ENCODE results near the gene GNAS-AS1.

The GNAS-AS1 gene

DNA sequence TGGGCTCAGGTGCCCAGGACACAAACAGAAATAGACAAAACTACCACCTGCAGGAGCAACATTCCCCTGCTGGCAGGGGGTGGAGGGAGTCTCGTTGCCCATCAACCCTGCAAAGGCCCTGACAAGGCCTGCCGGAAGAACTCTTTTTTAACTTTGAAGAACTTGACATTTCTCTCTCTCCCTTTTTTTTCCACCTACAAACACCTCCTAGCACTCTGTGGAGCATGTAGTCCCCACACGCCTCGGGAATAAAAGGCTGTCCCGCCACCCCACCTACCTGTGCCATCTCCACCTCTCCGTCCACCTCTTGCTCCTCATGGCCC lies 54.8 kb downstream of the GNAS-AS1 start:
- H3K27me3 ChIP-seq (ENCODE audit: control insufficient read depth in 2 of 2, insufficient read depth in 2 of 2, low read length in 2 of 2): peaks cover 0 to 3% of the 10 kb centered on the region in 2 donors
- no peak overlapping the region for H3K4me3 ChIP-seq (ENCODE audit: low read length in 2 of 2)
- no peak overlapping the region for H3K27ac ChIP-seq (ENCODE audit: low read depth in 2 of 2, low read length in 2 of 2)
- no peaks in the 10 kb centered on the region for H3K36me3 ChIP-seq (ENCODE audit: control insufficient read depth in 2 of 2, insufficient read depth in 2 of 2, low read length in 2 of 2)
- no peak overlapping the region for H3K9ac ChIP-seq (ENCODE audit: low read depth in 1 of 2, low read length in 2 of 2)
- no peaks in the 10 kb centered on the region for H3K9me3 ChIP-seq (ENCODE audit: control insufficient read depth in 2 of 2, low read length in 2 of 2)
- H3K4me1 ChIP-seq (ENCODE audit: control insufficient read depth in 2 of 2, insufficient read depth in 2 of 2, low read length in 2 of 2): no peaks in the 10 kb centered on the region

GRCh38 chr20:58795181-58795922 lies 55.4 kb downstream of the GNAS-AS1 start:
- Histone ChIP-seq H3K27me3 (ENCODE audit: control insufficient read depth in 2 of 2, insufficient read depth in 2 of 2, low read length in 2 of 2) (peaks cover 0 to 3% of the 10 kb centered on the region in 2 donors), H3K9ac (ENCODE audit: low read depth in 1 of 2, low read length in 2 of 2) (no peak overlapping the region), H3K9me3 (ENCODE audit: control insufficient read depth in 2 of 2, low read length in 2 of 2) (no peaks in the 10 kb centered on the region), H3K36me3 (ENCODE audit: control insufficient read depth in 2 of 2, insufficient read depth in 2 of 2, low read length in 2 of 2) (no peaks in the 10 kb centered on the region), H3K4me3 (ENCODE audit: low read length in 2 of 2) (no peak overlapping the region), H3K27ac (ENCODE audit: low read depth in 2 of 2, low read length in 2 of 2) (no peak overlapping the region), H3K4me1 (ENCODE audit: control insufficient read depth in 2 of 2, insufficient read depth in 2 of 2, low read length in 2 of 2) (no peaks in the 10 kb centered on the region)

DNA sequence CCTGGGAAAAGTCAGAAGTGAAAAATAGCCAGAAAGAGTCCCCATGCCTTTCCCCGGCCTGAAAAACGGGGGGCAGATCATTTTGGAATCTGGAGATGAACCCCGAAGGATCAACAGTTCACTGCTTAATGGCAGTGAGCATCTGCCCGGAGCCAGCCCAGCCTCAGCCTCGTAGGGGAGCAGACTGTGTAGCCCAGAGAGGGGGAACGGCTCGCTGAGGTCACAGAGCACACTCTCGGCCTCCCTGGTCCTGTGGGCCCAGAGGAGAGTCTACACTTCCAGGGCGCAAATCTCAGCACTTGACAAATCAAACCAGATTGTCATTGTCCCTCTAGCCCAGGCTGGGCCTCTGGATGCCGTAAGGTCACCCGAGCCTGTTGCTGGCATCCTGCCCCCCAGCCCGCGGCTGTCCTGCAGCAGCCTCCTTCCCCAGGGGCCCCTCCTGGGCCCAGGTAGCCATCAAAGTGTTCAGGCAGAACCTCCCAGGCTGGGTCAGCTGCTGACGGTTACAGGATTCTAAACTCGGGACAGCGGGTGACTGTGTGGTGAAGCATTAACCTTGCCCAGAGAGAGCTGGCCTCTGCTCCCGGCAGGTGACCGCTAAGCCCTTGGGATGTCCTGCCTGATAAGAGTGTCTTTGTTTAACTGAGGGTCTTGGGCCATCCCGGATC lies 56.1 kb downstream of the GNAS-AS1 start:
- Histone ChIP-seq H3K4me3 (ENCODE audit: low read length in 2 of 2) (no peak overlapping the region), H3K27me3 (ENCODE audit: control insufficient read depth in 2 of 2, insufficient read depth in 2 of 2, low read length in 2 of 2) (peaks cover 0 to 3% of the 10 kb centered on the region in 2 donors), H3K36me3 (ENCODE audit: control insufficient read depth in 2 of 2, insufficient read depth in 2 of 2, low read length in 2 of 2) (no peaks in the 10 kb centered on the region), H3K9me3 (ENCODE audit: control insufficient read depth in 2 of 2, low read length in 2 of 2) (no peaks in the 10 kb centered on the region), H3K4me1 (ENCODE audit: control insufficient read depth in 2 of 2, insufficient read depth in 2 of 2, low read length in 2 of 2) (no peaks in the 10 kb centered on the region), H3K27ac (ENCODE audit: low read depth in 2 of 2, low read length in 2 of 2) (no peak overlapping the region), H3K9ac (ENCODE audit: low read depth in 1 of 2, low read length in 2 of 2) (no peak overlapping the region)

DNA sequence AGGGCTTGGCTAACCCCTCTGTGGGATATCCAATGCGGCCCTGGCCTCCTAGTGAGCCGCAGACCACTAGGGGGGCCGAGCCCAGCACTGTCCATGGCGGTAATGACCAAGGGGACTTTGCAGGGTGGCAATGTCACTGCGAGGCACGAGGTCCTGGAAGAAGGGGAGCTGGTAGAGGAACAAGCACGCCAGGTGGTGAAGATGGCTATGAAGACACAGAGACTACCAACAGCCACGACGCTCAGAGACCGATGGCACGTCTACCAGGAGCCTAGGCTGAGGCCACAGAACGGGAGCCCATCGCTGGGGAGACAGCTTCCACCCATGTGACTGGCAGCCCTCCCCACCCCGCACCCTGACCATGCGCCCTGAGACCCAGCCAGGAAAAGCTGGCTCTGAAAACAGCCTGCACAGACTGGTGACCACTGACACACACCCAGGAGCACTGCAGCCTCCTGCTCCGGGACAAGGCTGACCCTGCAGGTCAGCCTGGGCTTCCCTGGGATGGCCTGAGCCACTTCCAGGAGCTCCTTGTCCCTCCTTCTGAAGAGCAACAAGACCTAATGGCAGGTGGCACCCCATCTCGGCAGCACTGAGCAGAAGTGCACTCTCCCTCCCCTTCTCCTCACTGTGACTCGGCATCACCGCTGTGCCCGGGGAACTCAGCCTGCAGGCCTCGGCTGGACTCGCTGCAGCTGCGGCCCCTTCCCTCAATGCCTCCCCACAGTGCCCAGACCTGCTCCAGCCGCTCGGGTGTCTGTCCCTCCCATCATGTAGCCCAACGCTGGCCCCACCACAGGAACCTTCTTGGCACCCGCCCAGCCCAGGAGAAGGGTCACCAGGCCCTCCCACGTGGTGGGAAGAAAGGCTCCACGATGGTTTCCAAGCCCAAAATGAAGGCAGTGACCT lies 56.9 kb downstream of the GNAS-AS1 start:
- Histone ChIP-seq H3K36me3 (ENCODE audit: control insufficient read depth in 2 of 2, insufficient read depth in 2 of 2, low read length in 2 of 2) (no peaks in the 10 kb centered on the region), H3K27me3 (ENCODE audit: control insufficient read depth in 2 of 2, insufficient read depth in 2 of 2, low read length in 2 of 2) (peaks cover 0 to 3% of the 10 kb centered on the region in 2 donors), H3K4me1 (ENCODE audit: control insufficient read depth in 2 of 2, insufficient read depth in 2 of 2, low read length in 2 of 2) (no peaks in the 10 kb centered on the region), H3K9ac (ENCODE audit: low read depth in 1 of 2, low read length in 2 of 2) (no peak overlapping the region), H3K27ac (ENCODE audit: low read depth in 2 of 2, low read length in 2 of 2) (no peak overlapping the region), H3K9me3 (ENCODE audit: control insufficient read depth in 2 of 2, low read length in 2 of 2) (no peaks in the 10 kb centered on the region), H3K4me3 (ENCODE audit: low read length in 2 of 2) (no peak overlapping the region)

DNA sequence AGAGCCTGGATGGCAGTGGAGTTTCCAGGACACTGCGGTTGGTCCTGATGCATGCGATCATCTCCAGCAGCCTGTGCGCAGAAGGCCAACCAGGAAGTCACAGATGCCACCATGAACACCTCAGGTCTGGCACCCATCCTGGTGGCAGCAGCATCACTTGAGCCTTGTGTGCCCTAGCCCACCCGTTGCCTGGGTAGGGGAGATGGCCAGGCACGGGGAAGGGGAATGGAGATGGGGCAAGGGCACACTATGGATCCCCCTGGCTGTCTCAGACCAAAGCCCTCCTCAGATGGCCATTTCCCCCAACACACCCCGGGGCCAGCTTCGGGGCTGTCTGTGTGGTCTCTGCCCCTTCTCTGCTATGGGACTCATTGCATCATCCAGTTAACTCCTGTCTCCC lies 58.3 kb downstream of the GNAS-AS1 start:
- no peak overlapping the region for H3K4me3 ChIP-seq (ENCODE audit: low read length in 2 of 2)

GRCh38 chr20:58791286-58791685 lies 59.4 kb downstream of the GNAS-AS1 start:
- Histone ChIP-seq H3K27me3 (ENCODE audit: control insufficient read depth in 2 of 2, insufficient read depth in 2 of 2, low read length in 2 of 2) (peaks cover 0 to 3% of the 10 kb centered on the region in 2 donors), H3K9ac (ENCODE audit: low read depth in 1 of 2, low read length in 2 of 2) (no peak overlapping the region), H3K27ac (ENCODE audit: low read depth in 2 of 2, low read length in 2 of 2) (no peak overlapping the region), H3K4me1 (ENCODE audit: control insufficient read depth in 2 of 2, insufficient read depth in 2 of 2, low read length in 2 of 2) (no peaks in the 10 kb centered on the region), H3K4me3 (ENCODE audit: low read length in 2 of 2) (no peak overlapping the region), H3K36me3 (ENCODE audit: control insufficient read depth in 2 of 2, insufficient read depth in 2 of 2, low read length in 2 of 2) (no peaks in the 10 kb centered on the region), H3K9me3 (ENCODE audit: control insufficient read depth in 2 of 2, low read length in 2 of 2) (no peaks in the 10 kb centered on the region)

More for the DNA sequence above, 58.3 kb downstream of the GNAS-AS1 start:
- Histone ChIP-seq H3K27ac (ENCODE audit: low read depth in 2 of 2, low read length in 2 of 2) (no peak overlapping the region), H3K4me1 (ENCODE audit: control insufficient read depth in 2 of 2, insufficient read depth in 2 of 2, low read length in 2 of 2) (no peaks in the 10 kb centered on the region), H3K9me3 (ENCODE audit: control insufficient read depth in 2 of 2, low read length in 2 of 2) (no peaks in the 10 kb centered on the region), H3K9ac (ENCODE audit: low read depth in 1 of 2, low read length in 2 of 2) (no peak overlapping the region), H3K36me3 (ENCODE audit: control insufficient read depth in 2 of 2, insufficient read depth in 2 of 2, low read length in 2 of 2) (no peaks in the 10 kb centered on the region), H3K27me3 (ENCODE audit: control insufficient read depth in 2 of 2, insufficient read depth in 2 of 2, low read length in 2 of 2) (peaks cover 0 to 3% of the 10 kb centered on the region in 2 donors)

DNA sequence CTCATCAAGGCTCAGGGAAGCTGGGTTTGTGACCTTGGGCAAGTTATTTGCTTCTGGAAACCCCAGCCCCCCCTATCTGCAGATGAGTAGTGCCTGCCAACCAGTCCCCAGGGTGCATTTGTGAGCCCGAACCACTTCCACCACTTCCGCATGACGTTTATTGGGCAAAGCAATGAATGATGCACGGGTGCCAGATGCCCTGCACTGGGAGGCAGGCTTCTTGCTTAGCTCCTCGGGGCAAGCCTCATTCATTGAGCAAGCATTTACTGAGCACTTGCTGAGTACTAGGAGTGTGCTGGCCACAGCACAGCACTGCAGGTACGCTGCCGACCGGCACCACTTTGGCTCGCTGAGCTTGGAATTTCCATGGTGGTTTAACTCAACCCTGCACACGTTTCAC lies 60.2 kb downstream of the GNAS-AS1 start:
- H3K9me3 ChIP-seq (ENCODE audit: control insufficient read depth in 2 of 2, low read length in 2 of 2): no peaks in the 10 kb centered on the region
- peaks cover 0 to 3% of the 10 kb centered on the region in 2 donors for H3K27me3 ChIP-seq (ENCODE audit: control insufficient read depth in 2 of 2, insufficient read depth in 2 of 2, low read length in 2 of 2)
- H3K9ac ChIP-seq (ENCODE audit: low read depth in 1 of 2, low read length in 2 of 2): no peak overlapping the region

GRCh38 chr20:58788896-58789544 lies 61.7 kb downstream of the GNAS-AS1 start:
- Histone ChIP-seq H3K4me1 (ENCODE audit: control insufficient read depth in 2 of 2, insufficient read depth in 2 of 2, low read length in 2 of 2) (no peaks in the 10 kb centered on the region), H3K27ac (ENCODE audit: low read depth in 2 of 2, low read length in 2 of 2) (no peak overlapping the region), H3K36me3 (ENCODE audit: control insufficient read depth in 2 of 2, insufficient read depth in 2 of 2, low read length in 2 of 2) (no peaks in the 10 kb centered on the region)

More for the DNA sequence above, 60.2 kb downstream of the GNAS-AS1 start:
- H3K4me3 ChIP-seq (ENCODE audit: low read length in 2 of 2): no peak overlapping the region
- no peaks in the 10 kb centered on the region for H3K4me1 ChIP-seq (ENCODE audit: control insufficient read depth in 2 of 2, insufficient read depth in 2 of 2, low read length in 2 of 2)
- no peaks in the 10 kb centered on the region for H3K36me3 ChIP-seq (ENCODE audit: control insufficient read depth in 2 of 2, insufficient read depth in 2 of 2, low read length in 2 of 2)
- no peak overlapping the region for H3K27ac ChIP-seq (ENCODE audit: low read depth in 2 of 2, low read length in 2 of 2)

DNA sequence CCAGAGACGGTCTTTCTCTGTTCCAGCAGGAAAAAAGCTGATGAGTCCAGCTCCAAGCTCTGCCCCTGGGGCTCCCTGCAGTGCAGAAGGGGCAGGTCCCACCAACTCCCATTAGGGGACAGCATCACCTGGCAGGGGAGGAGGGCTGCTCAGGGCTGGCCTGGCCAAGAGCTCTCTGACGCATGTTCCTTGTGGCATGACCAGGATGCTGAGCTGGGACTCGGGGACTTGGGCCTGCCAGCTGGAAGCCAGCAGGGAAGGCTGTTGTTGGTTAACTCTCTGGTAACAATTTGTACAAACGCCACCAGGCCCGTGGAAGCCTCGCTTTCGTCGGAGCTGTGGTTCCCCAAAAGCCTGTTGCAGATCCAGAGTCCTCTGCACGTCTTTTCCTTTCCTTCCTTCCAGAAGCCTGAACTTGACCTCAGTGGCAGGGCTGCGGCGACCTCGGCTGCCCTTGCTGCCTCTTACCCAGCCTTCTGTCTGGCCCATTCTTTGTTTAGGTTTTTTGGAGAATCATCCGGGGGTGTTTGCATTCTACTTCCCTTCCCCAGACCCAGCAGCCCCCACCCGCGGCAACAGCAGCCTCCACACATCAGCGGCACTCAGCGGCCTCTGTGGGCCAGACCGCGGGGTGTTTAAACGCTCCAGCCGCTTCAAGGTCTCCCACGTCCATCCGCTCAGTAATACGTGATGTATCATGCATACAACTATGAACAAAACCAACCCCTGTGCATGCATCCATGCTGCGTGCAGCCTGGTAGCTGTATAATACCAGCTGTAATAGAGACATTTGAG lies 63.3 kb downstream of the GNAS-AS1 start:
- Histone ChIP-seq H3K4me1 (ENCODE audit: control insufficient read depth in 2 of 2, insufficient read depth in 2 of 2, low read length in 2 of 2) (no peaks in the 10 kb centered on the region), H3K36me3 (ENCODE audit: control insufficient read depth in 2 of 2, insufficient read depth in 2 of 2, low read length in 2 of 2) (no peaks in the 10 kb centered on the region), H3K9ac (ENCODE audit: low read depth in 1 of 2, low read length in 2 of 2) (no peak overlapping the region), H3K27ac (ENCODE audit: low read depth in 2 of 2, low read length in 2 of 2) (no peak overlapping the region), H3K4me3 (ENCODE audit: low read length in 2 of 2) (no peak overlapping the region), H3K27me3 (ENCODE audit: control insufficient read depth in 2 of 2, insufficient read depth in 2 of 2, low read length in 2 of 2) (peaks cover 0 to 2% of the 10 kb centered on the region in 2 donors), H3K9me3 (ENCODE audit: control insufficient read depth in 2 of 2, low read length in 2 of 2) (no peaks in the 10 kb centered on the region)

More at GRCh38 chr20:58788896-58789544, 61.7 kb downstream of the GNAS-AS1 start:
- Histone ChIP-seq H3K27me3 (ENCODE audit: control insufficient read depth in 2 of 2, insufficient read depth in 2 of 2, low read length in 2 of 2) (peaks cover 0 to 3% of the 10 kb centered on the region in 2 donors), H3K4me3 (ENCODE audit: low read length in 2 of 2) (no peak overlapping the region), H3K9ac (ENCODE audit: low read depth in 1 of 2, low read length in 2 of 2) (no peak overlapping the region), H3K9me3 (ENCODE audit: control insufficient read depth in 2 of 2, low read length in 2 of 2) (no peaks in the 10 kb centered on the region)

Data from mucosa of rectum (tissue), 2 donors.